Measurements from ENCODE around the gene AHI1. TPM values are rescaled to one million over a fixed set of nuclear protein-coding genes. Genes with fewer than 3 reads are reported as not detected.

Gene AHI1
- total RNA-seq, 2 donors from 2014 or later = 18.0 to 37.9 TPM

DNA sequence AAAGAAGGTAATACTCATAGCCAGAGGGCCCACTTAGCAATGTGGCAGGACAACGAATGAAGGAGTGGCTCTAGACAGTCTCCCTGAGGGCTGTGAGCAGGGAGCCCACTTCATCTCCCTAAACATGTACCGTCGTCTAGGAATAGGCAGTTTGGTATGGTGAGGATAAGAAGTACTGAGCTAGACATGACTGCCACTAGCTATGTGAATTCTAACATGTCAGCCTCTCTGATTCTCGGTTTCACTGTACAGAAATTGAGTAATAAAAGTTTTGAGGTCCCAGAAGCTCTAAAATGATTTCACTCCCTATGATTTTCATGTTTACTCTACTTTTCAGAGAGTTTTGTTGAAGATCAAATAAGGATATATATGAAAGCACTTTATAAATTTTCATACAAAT is 107.1 kb downstream of the AHI1 start:
- no peaks in the 10 kb centered on the region for H3K9me3 ChIP-seq
- no peak overlapping the region for H3K27ac ChIP-seq
- H3K36me3 ChIP-seq = no peaks in the 10 kb centered on the region
- TF ChIP-seq POLR2AphosphoS5 (IDR thresholded peaks at IDR 0.05) (no peak), POLR2A (IDR thresholded peaks at IDR 0.05) (no peak)
- TF ChIP-seq, protein P1, sequence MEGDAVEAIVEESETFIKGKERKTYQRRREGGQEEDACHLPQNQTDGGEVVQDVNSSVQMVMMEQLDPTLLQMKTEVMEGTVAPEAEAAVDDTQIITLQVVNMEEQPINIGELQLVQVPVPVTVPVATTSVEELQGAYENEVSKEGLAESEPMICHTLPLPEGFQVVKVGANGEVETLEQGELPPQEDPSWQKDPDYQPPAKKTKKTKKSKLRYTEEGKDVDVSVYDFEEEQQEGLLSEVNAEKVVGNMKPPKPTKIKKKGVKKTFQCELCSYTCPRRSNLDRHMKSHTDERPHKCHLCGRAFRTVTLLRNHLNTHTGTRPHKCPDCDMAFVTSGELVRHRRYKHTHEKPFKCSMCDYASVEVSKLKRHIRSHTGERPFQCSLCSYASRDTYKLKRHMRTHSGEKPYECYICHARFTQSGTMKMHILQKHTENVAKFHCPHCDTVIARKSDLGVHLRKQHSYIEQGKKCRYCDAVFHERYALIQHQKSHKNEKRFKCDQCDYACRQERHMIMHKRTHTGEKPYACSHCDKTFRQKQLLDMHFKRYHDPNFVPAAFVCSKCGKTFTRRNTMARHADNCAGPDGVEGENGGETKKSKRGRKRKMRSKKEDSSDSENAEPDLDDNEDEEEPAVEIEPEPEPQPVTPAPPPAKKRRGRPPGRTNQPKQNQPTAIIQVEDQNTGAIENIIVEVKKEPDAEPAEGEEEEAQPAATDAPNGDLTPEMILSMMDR (IDR thresholded peaks at IDR 0.05) = no peak
- no peak overlapping the region for H3K4me3 ChIP-seq
- intact Hi-C loops (cut with DNase I) = no loop called here
- no peaks in the 10 kb centered on the region for H3K27me3 ChIP-seq (replicated peaks; ENCODE audit: insufficient read depth)
- H3K4me1 ChIP-seq (replicated peaks) = no peaks in the 10 kb centered on the region
- no peak for DNase-seq (ENCODE audit: low spot score)
- 80% methylated on average over 4 of the region's 4 CpGs for WGBS

- Histone ChIP-seq H3K4me3 (no peak overlapping the region), H3K9me3 (no peaks in the 10 kb centered on the region), H3K27me3 (replicated peaks; ENCODE audit: insufficient read depth) (no peaks in the 10 kb centered on the region), H3K4me1 (replicated peaks) (no peaks in the 10 kb centered on the region), H3K36me3 (no peaks in the 10 kb centered on the region), H3K27ac (no peak overlapping the region)
- TF ChIP-seq, protein P1 (IDR thresholded peaks at IDR 0.05) = no peak
- TF ChIP-seq POLR2AphosphoS5 (IDR thresholded peaks at IDR 0.05) (no peak), POLR2A (IDR thresholded peaks at IDR 0.05) (no peak)
- DNase-seq (ENCODE audit: low spot score) = no peak
- intact Hi-C loops (cut with DNase I) = no loop called here
- 93% methylated on average over 2 of the region's 2 CpGs for WGBS
Observed at GRCh38 chr6:135385299-135385698, 112.2 kb downstream of the AHI1 start.

- Histone ChIP-seq H3K4me3 (no peak overlapping the region), H3K36me3 (no peaks in the 10 kb centered on the region), H3K9me3 (no peaks in the 10 kb centered on the region), H3K27ac (no peak overlapping the region), H3K27me3 (replicated peaks; ENCODE audit: insufficient read depth) (no peaks in the 10 kb centered on the region), H3K4me1 (replicated peaks) (no peaks in the 10 kb centered on the region)
- TF ChIP-seq, protein P1 (IDR thresholded peaks at IDR 0.05) = no peak
- no peak for TF ChIP-seq POLR2A (IDR thresholded peaks at IDR 0.05)
- TF ChIP-seq POLR2AphosphoS5 (IDR thresholded peaks at IDR 0.05) = no peak
- no peak for DNase-seq (ENCODE audit: low spot score)
- intact Hi-C loops (cut with DNase I) = no loop called here
- WGBS = 81% methylated on average over 3 of the region's 3 CpGs
Observed at GRCh38 chr6:135383766-135384165, 113.8 kb downstream of the AHI1 start.

DNA sequence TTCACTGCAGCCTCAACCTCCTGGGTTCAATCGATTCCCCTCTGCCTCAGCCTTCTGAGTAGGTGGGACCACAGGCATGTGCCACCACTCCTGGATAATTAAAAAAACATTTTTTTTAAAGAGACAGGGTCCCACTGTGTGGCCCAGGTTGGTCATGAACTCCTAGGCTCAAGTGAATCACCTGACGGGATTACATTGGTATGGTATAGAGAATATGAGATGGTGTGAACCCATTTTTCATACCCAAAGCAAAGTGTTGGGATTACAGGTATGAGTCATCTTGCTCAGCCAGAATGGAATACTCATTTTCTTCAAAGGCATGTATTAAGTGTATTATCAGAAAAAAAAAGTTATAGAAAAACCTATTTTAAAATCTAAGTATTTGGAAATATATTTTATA is 114.2 kb downstream of the AHI1 start:
- H3K27me3 ChIP-seq (replicated peaks; ENCODE audit: insufficient read depth) = no peaks in the 10 kb centered on the region
- intact Hi-C loops (cut with DNase I) = no loop called here
- 82% methylated on average over 2 of the region's 2 CpGs for WGBS
- no peaks in the 10 kb centered on the region for H3K4me1 ChIP-seq (replicated peaks)
- TF ChIP-seq POLR2A (IDR thresholded peaks at IDR 0.05) (no peak), POLR2AphosphoS5 (IDR thresholded peaks at IDR 0.05) (no peak)
- TF ChIP-seq, protein P1 (IDR thresholded peaks at IDR 0.05) = no peak
- no peak overlapping the region for H3K4me3 ChIP-seq
- DNase-seq (ENCODE audit: low spot score) = no peak
- no peaks in the 10 kb centered on the region for H3K36me3 ChIP-seq
- H3K9me3 ChIP-seq = no peaks in the 10 kb centered on the region
- no peak overlapping the region for H3K27ac ChIP-seq

- H3K27ac ChIP-seq = no peak overlapping the region
- H3K4me1 ChIP-seq (replicated peaks) = no peaks in the 10 kb centered on the region
- no peak overlapping the region for H3K4me3 ChIP-seq
- no peak for TF ChIP-seq POLR2AphosphoS5 (IDR thresholded peaks at IDR 0.05)
- no peak for TF ChIP-seq POLR2A (IDR thresholded peaks at IDR 0.05)
- TF ChIP-seq, protein P1 (IDR thresholded peaks at IDR 0.05) = no peak
- DNase-seq (ENCODE audit: low spot score) = no peak
- no peaks in the 10 kb centered on the region for H3K9me3 ChIP-seq
- intact Hi-C loops (cut with DNase I) = no loop called here
- no peaks in the 10 kb centered on the region for H3K27me3 ChIP-seq (replicated peaks; ENCODE audit: insufficient read depth)
- WGBS = 46% methylated on average over 2 of the region's 2 CpGs
- H3K36me3 ChIP-seq = no peaks in the 10 kb centered on the region
Observed at GRCh38 chr6:135382182-135382628, 115.3 kb downstream of the AHI1 start.
